ENCODE results near the gene FGD2.
"Not testable (repeated sequence)": the region's sequence is repeated elsewhere in the genome, so short reads cannot be mapped to it uniquely, and the experiment has no call there.

The FGD2 gene

DNA sequence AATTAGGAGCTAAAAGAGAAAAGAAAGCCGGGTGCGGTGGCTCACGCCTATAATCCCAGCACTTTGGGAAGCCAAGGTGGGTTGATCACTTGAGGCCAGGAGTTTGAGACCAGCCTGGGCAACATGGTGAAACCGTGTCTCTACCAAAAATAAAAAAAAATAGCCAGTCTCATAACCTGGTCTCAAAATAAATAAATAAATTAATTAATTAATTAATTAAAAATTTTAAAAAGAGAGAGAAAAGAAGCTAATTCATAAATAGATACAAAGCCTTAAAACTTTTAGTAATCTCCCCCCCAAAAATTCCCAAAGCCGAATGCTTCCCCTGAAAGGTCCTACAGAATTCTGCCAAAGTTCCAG, 53.5 kb downstream of the FGD2 start:
- not testable (repeated sequence) for DNase-seq (ENCODE audit: low spot score)

GRCh38 chr6:37059344-37060194, 54.1 kb downstream of the FGD2 start:
- peak; percentile 90 for DNase-seq (ENCODE audit: low spot score)

DNA sequence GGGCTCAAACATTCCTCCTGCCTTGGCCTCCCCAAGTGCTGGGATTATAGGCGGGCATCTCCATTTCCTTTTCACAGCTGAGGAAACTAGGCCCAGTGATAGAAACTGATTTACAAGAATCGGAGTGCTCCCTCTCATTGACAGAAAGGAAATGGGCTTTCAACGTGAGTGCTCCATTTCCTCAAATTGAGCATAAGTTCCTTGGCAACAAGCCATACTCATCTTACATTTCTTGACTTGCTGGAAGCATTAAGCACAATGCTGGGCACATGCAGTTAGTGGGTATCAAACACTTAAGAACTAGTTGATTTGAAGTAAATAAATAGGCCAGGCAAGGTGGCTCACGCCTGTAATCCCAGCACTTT, 54.7 kb downstream of the FGD2 start:
- DNase-seq (ENCODE audit: low spot score) = no peak

GRCh38 chr6:37061157-37061804, 55.8 kb downstream of the FGD2 start:
- DNase-seq (ENCODE audit: low spot score) = no peak

DNA sequence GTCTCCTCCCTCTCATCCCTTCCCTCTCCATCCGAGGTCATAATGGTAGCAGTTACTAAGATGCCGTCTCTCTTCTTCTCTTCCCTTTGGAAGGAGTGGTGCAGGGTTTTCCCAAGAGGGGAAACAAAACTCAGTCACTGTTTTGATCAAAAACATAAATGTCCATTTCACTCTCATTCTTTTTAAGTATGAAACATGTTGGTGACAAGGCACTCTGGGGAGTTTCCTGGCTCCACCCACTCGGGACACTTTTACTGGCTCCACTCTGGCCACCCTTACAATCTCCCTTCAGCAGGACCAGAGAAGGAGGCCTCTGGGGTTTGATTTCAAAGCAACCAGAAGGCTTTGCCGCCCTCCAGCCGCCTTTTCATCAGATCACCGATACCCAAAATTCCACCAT, 57.0 kb downstream of the FGD2 start:
- DNase-seq (ENCODE audit: low spot score) = no peak

DNA sequence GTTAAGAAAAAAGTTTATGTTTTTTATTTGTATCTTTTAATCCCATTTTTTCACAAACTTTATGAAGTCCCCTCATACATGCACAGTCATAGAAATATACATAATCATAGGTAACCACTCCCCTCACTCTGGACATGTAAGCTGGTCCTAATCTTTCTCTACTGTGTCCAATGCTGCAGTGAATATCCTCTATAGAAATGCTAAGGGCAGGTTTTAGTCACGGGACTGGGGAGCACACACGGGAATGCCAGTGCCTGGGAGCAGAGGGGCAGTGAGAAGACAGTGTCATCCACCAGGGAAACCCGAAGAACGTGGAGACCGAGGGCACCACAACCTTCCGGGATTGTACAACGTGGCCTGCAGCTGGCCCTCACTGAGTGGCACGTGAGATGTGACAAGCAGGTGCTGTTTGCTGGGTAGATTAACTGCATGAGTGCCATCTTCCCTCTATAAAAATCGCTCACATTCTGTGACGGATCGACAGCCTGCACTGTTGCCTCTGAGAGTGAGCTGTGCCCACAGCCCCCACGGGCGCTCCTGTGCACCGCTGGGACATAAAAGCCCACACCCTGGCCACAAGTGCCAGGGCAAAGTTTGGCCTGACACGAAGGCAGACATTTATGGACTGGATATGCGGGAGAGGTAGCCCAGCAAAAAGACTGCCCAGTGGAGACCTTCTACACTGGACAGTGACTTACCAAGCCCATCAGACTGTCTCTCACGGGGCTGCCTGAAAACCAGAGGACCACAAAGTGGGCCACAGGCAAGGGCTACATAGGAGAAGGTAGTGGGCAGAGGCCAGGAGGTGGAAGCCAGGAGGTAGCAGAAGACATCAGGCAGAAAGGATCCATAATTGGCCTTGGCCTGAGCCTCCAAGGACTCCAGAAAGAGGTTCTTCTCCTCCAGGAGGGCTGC, 63.2 kb downstream of the FGD2 start:
- no peak for DNase-seq (ENCODE audit: low spot score)

- no peak for DNase-seq (ENCODE audit: low spot score)
Measured at GRCh38 chr6:37069639-37070038, 64.2 kb downstream of the FGD2 start.

DNA sequence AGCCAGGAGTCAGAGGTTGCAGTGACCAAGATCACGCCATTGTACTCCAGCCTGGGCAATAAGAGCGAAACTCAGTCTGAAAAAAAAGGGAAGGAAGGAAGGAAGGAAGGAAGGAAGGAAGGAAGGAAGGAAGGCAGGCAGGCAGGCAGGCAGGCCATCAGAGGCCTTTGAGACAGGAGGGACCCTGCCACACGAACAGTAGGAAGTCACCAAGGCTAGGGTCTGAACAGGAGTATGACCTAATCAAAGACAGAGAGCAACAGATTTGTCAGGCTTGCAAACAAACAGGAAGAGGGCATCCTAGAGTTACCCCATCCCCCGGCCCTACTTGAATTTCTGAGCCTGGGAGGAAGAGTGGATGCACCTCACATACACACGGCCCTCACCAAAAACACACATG, 67.1 kb downstream of the FGD2 start:
- DNase-seq (ENCODE audit: low spot score) = no peak

GRCh38 chr6:37074053-37074827, 68.8 kb downstream of the FGD2 start:
- DNase-seq (ENCODE audit: low spot score) = no peak

- DNase-seq (ENCODE audit: low spot score) = no peak
Measured at GRCh38 chr6:37077191-37077904, 71.9 kb downstream of the FGD2 start.

DNA sequence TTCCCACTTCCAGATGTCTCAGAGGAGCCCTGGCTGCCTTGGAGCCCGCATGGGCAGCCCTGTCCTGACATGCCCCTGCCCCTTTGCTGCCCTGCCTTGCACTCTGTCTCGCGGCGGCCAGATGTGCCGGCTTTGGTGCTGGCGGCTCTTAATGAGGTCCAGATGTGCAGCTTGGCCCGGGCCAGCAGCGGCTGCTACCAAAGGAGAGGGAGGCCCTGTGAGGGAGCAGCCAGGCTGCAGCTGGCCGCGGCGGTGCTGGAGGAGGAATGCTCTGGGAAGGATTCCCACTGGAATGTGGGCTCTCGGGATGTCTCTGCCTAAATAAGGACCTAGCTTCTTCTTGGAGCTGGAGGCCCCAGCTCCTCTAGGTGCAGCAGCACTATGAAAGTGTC, 72.4 kb downstream of the FGD2 start:
- DNase-seq (ENCODE audit: low spot score) = peak; percentile 94

Measured in AG08396 (cell line).